ENCODE data around the gene FRMD5.

DNA sequence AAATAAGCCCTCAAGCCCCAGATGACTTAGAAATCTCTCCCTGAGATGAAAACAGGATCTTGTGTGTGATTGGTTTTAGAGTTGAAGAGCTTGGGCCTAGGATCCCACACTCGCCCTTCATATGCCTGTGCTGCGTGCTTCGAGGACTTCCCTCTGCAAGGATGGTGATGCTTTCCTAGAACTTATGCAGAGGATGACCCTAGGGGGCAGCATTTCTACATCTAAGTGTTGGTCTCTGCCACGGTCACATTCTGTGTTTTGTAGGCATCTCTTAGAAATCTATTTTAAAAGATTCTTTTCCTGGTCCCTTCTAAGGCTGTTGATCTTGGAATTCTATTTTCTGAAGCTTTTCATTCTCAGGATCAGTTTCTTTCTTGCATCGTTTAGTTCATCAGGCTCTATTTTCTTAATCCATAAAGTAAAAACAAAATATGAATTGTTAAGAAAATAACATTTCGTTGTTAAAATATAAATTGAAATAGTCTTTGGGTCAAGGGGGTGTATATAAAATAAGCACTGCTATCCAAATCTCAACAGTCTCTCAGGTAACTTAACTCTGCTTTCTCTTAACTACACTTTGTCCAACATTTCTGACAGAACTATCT is 322.6 kb downstream of the FRMD5 start:
- TF ChIP-seq, protein P1, sequence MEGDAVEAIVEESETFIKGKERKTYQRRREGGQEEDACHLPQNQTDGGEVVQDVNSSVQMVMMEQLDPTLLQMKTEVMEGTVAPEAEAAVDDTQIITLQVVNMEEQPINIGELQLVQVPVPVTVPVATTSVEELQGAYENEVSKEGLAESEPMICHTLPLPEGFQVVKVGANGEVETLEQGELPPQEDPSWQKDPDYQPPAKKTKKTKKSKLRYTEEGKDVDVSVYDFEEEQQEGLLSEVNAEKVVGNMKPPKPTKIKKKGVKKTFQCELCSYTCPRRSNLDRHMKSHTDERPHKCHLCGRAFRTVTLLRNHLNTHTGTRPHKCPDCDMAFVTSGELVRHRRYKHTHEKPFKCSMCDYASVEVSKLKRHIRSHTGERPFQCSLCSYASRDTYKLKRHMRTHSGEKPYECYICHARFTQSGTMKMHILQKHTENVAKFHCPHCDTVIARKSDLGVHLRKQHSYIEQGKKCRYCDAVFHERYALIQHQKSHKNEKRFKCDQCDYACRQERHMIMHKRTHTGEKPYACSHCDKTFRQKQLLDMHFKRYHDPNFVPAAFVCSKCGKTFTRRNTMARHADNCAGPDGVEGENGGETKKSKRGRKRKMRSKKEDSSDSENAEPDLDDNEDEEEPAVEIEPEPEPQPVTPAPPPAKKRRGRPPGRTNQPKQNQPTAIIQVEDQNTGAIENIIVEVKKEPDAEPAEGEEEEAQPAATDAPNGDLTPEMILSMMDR (IDR thresholded peaks at IDR 0.05; ENCODE audit: low read depth, low read length), result peak; percentile 58
- TF ChIP-seq EZH2phosphoT487 (IDR thresholded peaks at IDR 0.05; ENCODE audit: low read depth), result no peak

Data from OCI-LY3 (cell line).